ENCODE measurements around the gene C20orf204.
A peak's percentile ranks its signal among the peaks of the same experiment; 100 is the strongest.
"Not testable (repeated sequence)": the region's sequence is repeated elsewhere in the genome, so short reads cannot be mapped to it uniquely, and the experiment has no call there.

C20orf204 gene

DNA sequence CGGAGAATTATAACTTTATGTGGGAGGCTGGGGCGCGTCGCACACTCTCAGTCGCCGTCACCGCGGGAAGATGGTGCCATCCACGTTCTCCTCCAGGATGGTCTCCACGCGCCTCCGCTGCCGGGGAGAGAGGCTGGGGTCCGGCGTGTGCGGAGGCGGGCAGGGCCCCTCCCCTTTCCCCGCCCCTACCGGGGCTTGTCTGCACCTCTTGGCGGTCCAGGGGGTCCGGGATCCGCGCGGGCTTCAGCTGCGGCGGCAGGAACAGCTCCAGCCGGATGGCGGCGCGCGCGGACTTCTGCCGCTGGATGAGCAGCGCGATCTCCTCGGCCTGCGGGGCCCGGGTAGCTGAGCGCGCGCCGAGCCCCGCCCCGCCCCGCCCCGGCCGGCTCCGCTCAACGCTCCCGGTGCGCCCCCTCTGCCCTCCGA is 47.4 kb downstream of the C20orf204 start:
- DNase-seq (ENCODE audit: low spot score) = peak; percentile 85

DNA sequence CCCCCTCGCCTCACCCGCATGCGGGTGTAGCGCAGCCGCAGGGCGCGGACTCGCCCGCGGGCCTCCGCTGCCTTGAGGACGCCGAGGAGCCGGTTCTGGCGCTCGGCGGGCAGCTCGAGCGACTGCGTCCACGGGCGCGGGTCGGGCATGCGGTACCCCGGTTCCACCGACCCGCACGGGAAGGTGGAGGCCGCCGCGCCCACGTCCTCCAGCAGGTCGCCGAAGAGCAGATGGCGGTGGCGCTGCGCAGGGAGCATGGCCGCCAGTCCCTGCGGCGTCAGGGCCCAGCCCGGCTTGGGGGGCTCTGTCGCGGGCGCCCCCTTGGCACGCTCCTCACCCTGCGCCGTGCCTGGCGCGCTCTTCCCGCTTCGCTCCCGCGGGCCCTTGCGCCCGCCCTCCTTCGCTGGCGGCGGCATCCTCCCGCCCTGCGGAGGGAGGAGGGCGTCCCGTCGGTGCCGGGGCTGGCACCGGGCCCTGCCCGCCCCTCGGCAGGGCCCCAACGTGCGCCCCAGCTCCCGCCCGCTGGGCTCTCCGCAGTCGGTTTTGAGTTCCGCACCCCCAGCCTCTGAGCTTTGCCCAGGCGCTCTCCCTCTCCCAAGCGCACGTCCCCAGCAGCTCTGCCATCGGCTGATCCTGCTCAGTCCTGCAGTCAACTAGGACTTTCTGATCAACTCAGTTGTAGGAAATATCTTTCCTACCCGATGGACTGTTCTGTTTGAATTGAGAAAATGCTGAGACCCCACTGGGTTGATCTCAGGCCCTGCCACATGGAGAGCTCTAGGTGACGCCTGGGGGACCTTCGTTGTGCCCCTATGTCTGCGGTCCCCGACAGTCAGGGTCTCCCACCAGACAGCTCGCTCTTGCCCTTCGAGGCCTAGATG is 48.1 kb downstream of the C20orf204 start, which contains the start of gene LKAAEAR1:
LKAAEAR1 (minus strand) TSS at position 595 of the 881 bp plus-strand sequence; CDS start at position 416, 179 bp downstream.
- DNase-seq (ENCODE audit: low spot score) = no peak

DNA sequence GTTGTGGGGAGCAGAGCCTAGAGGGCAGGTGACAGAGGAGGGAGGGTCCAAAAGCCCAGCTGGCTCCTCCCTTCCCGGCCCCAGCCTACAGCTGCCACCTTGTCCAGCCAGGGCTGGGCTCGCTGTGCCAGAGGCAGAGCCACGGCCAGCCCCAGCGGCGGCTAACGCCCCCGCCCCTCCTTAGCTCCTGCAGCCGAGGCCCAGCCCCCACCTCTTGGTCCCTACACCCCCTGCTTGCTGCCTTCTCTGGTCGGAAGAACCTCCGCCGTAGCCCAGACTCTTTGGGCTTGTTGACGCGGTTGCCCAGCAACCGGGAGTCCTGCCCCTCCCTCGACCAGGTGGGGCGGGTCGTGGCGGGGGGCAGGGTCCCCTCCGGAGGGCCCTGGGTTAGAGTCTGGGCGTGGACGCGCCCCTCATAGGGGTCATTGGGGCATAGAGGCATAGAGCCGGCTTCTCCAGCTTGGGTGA is 48.7 kb downstream of the C20orf204 start:
- no peak for DNase-seq (ENCODE audit: low spot score)

DNA sequence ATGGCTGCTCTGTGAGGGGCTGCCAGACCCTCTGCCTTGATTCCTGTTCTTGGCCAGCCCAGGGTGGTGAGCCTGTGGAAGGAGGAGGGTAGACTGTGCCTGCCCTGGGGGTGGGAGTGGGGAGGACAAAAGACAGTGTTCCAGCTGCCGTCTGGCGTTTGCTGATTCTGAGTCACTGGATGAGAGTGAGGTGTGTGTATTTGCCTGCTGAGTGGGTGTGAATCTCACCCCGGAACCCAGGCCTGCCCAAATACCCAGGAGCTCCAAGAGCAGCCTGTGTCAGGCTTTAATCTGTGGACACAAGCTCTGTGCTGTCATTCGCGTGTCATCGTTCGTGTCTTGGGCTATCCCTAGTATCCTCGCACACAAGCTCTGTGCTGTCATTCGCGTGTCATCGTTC is 50.8 kb downstream of the C20orf204 start:
- no peak for DNase-seq (ENCODE audit: low spot score)

DNA sequence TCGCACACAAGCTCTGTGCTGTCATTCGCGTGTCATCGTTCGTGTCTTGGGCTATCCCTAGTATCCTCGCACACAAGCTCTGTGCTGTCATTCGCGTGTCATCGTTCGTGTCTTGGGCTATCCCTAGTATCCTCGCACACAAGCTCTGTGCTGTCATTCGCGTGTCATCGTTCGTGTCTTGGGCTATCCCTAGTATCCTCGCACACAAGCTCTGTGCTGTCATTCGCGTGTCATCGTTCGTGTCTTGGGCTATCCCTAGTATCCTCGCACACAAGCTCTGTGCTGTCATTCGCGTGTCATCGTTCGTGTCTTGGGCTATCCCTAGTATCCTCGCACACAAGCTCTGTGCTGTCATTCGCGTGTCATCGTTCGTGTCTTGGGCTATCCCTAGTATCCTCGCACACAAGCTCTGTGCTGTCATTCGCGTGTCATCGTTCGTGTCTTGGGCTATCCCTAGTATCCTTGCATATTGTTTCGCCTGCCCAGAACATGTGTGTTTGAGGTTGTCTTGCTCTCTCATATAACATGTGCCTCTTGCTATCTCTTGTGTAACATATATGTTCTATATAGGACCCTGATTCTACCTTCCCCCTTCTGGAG is 51.3 kb downstream of the C20orf204 start:
- not testable (repeated sequence) for DNase-seq (ENCODE audit: low spot score)

DNA sequence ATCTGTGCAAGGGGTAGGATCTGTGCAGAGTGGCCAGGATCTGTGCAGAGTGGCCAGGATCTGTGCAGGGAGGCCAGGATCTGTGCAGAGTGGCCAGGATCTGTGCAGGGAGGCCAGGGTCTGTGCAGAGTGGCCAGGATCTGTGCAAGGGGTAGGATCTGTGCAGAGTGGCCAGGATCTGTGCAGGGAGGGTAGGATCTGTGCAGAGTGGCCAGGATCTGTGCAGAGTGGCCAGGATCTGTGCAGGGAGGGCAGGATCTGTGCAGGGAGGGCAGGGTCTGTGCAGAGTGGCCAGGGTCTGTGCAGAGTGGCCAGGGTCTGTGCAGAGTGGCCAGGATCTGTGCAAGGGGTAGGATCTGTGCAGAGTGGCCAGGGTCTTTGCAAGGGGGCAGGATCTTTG is 52.6 kb downstream of the C20orf204 start:
- not testable (repeated sequence) for DNase-seq (ENCODE audit: low spot score)

Measured in AG08396 (cell line).